K562 (cell line): ENCODE measurements around the gene KPRP. TPM values are rescaled to one million over a fixed set of nuclear protein-coding genes. Genes with fewer than 3 reads are reported as not detected.

ENCODE experiments used
- ATAC-seq: fragments of 200-7000 bp; cut with Tn5 transposase; 3 replicates; pipeline ENCODE4 v1.9.1; 2020; ENCODE audit warnings: moderate library complexity
- Bru-seq: library from RNA; stranded (reverse); fragments of 400-500 nt; gene quantifications from one replicate; lab custom pipeline; 2021; lab: Mats Ljungman, UMichigan
- BruChase-seq, 2 experiments: library from RNA; stranded (reverse); fragments of 400-500 nt; gene quantifications; one replicate each; lab custom pipeline; 2021; lab: Mats Ljungman, UMichigan
- BruUV-seq: library from RNA; stranded (reverse); fragments of 400-500 nt; replicated peaks from 2 replicates; lab custom pipeline; 2021; lab: Mats Ljungman, UMichigan
- CTCF ChIA-PET: fragments of 300-600 bp; formaldehyde crosslinking; extraction: SDS; loops from one replicate; lab custom pipeline; 2021; ENCODE audit warnings: low intra/inter-chr PET ratio; lab: Yijun Ruan, JAX
- POLR2A ChIA-PET: fragments of 300-600, 350-650 bp; sonication (Branson Sonifier 250); formaldehyde crosslinking; extraction: SDS; loops from one replicate; lab custom pipeline; 2021; ENCODE audit warnings: antibody characterized with exemption, inconsistent platforms; lab: Yijun Ruan, JAX
- DNase-seq, 4 experiments: peaks; one replicate each; pipeline versions ENCODE4 v3.0.0 to v3.0.0-alpha.2; 2011 to 2018; ENCODE audit warnings: low spot score in 3 of 4, mixed read lengths in 3 of 4; ENCODE audit errors: extremely low read depth in 1 of 4
- FAIRE-seq: peaks from 2 replicates; lab custom pipeline; 2011; peaks lifted over from hg19 to GRCh38; lab: Jason Lieb, UNC
- H2AFZ ChIP-seq: 2 replicates; pipeline ENCODE4 v1.6.0; 2011; ENCODE audit warnings: low read depth, low read length, control low read depth, inconsistent platforms
- H3K27ac ChIP-seq: fragments of 200-600 bp; 3 replicates; pipeline ENCODE4 v1.8.0; 2011; ENCODE audit warnings: low read depth, mild to moderate bottlenecking, control low read depth, inconsistent platforms, low read length, moderate library complexity, mixed read lengths; ENCODE audit errors: extremely low read depth
- H3K27me3 ChIP-seq, 2 experiments: fragments of 300-600 bp in 1 of 2; 2 replicates in 1 of 2; 3 replicates in 1 of 2; pipeline versions ENCODE4 v1.6.0 to v1.8.0; 2011; ENCODE audit warnings: inconsistent platforms in 2 of 2, low read length in 2 of 2, mild to moderate bottlenecking in 1 of 2, mixed read lengths in 1 of 2, moderate library complexity in 1 of 2; ENCODE audit not compliant: control insufficient read depth in 2 of 2, insufficient read depth in 2 of 2
- H3K36me3 ChIP-seq: fragments of 300-600 bp; 3 replicates; pipeline ENCODE4 v1.8.0; 2011; ENCODE audit warnings: mild to moderate bottlenecking, low read length, inconsistent platforms; ENCODE audit not compliant: control insufficient read depth, insufficient read depth
- H3K4me1 ChIP-seq, 2 experiments: fragments of 200-600 bp in 1 of 2; replicated peaks in 1 of 2; 2 replicates in 1 of 2; 3 replicates in 1 of 2; pipeline versions ENCODE4 v1.5.1 to v1.8.0; 2011; ENCODE audit warnings: inconsistent platforms in 2 of 2, low read length in 2 of 2, mild to moderate bottlenecking in 1 of 2, mixed read lengths in 1 of 2, moderate library complexity in 1 of 2; ENCODE audit not compliant: control insufficient read depth in 2 of 2, insufficient read depth in 2 of 2
- H3K4me2 ChIP-seq: 2 replicates; pipeline ENCODE4 v1.6.1; 2011; ENCODE audit warnings: low read length, control low read depth, inconsistent platforms, mixed read lengths; ENCODE audit not compliant: insufficient read depth
- H3K4me3 ChIP-seq: fragments of 200-600 bp; sonication (generic), shearing (Covaris generic); 2 replicates; pipeline ENCODE4 v1.5.1; 2016; ENCODE audit warnings: control low read depth, inconsistent platforms
- H3K79me2 ChIP-seq: fragments of 200-600 bp; 3 replicates; pipeline ENCODE4 v1.8.0; 2011; ENCODE audit warnings: low read length, inconsistent platforms; ENCODE audit not compliant: control insufficient read depth, insufficient read depth
- H3K9ac ChIP-seq, 2 experiments: 2 replicates each; pipeline versions ENCODE4 v1.6.0 to v1.6.1; 2011; ENCODE audit warnings: low read depth in 2 of 2, low read length in 2 of 2, control low read depth in 1 of 2, inconsistent platforms in 1 of 2, mild to moderate bottlenecking in 1 of 2, mixed read lengths in 1 of 2; ENCODE audit not compliant: insufficient read depth in 1 of 2
- H3K9me1 ChIP-seq: one replicate; pipeline ENCODE4 v1.6.0; 2011; ENCODE audit warnings: inconsistent platforms, mild to moderate bottlenecking, low read length, moderate library complexity; ENCODE audit not compliant: control insufficient read depth, insufficient read depth
- H3K9me3 ChIP-seq: replicated peaks from 2 replicates; pipeline ENCODE4 v1.5.1; 2011; ENCODE audit warnings: low read depth, low read length, inconsistent platforms; ENCODE audit not compliant: control insufficient read depth, insufficient read depth
- H4K20me1 ChIP-seq: replicated peaks from 2 replicates; pipeline ENCODE4 v1.6.1; 2011; ENCODE audit warnings: low read length, inconsistent platforms, mixed read lengths; ENCODE audit not compliant: control insufficient read depth, insufficient read depth
- BRD9 ChIP-seq: fragments of 450-650 bp; IDR thresholded peaks from 2 replicates; pipeline ENCODE4 v1.6.1; 2018; ENCODE audit warnings: low read depth; ENCODE audit not compliant: partially characterized antibody
- HNRNPL ChIP-seq: fragments of 200-400 bp; formaldehyde crosslinking; IDR thresholded peaks from 2 replicates; pipeline ENCODE4 v1.6.1; 2017; ENCODE audit warnings: low read depth, mild to moderate bottlenecking, low read length
- NR4A1 ChIP-seq, 2 experiments: fragments of 250-450 bp in 1 of 2; fragments of 450-650 bp in 1 of 2; sonication (Bioruptor Pico) in 1 of 2; IDR thresholded peaks; 2 replicates each; pipeline versions ENCODE4 v1.4.0 to v1.6.1; 2016 to 2020; ENCODE audit warnings: mild to moderate bottlenecking in 2 of 2, missing compliant biosample characterization in 1 of 2, missing genetic modification characterization in 1 of 2, moderate library complexity in 1 of 2
- TRIM24 ChIP-seq, 2 experiments: fragments of 450-650 bp; IDR thresholded peaks; 2 replicates each; pipeline ENCODE4 v1.6.1; 2016
- ZFPM2 ChIP-seq: fragments of 250-450 bp; sonication (Bioruptor Pico); IDR thresholded peaks from 2 replicates; pipeline ENCODE4 v1.5.1; 2022; ENCODE audit warnings: mild to moderate bottlenecking
- ZNF24 ChIP-seq: fragments of 450-650 bp; IDR thresholded peaks from 2 replicates; pipeline ENCODE4 v1.6.1; 2016
- ZNF449 ChIP-seq: fragments of 250-450 bp; sonication (Bioruptor Pico); IDR thresholded peaks from 2 replicates; pipeline ENCODE4 v1.8.0; 2022; ENCODE audit warnings: moderate library complexity, mild to moderate bottlenecking, inconsistent platforms
- WGBS: fragments of 100-300 bp; shearing (Covaris generic); methylation state at CpG from one replicate; pipeline ENCODE4 v1.1.6; 2016; ENCODE audit warnings: low coverage, mixed read lengths; ENCODE audit not compliant: insufficient coverage; ENCODE audit errors: missing lambda C conversion rate; 5-methylcytosine and 5-hydroxymethylcytosine counted together
- in situ Hi-C: fragments of 300-500 bp; cut with MboI; formaldehyde crosslinking; loops from 4 replicates; pipeline ENCODE4 v1.15.0; 2018; ENCODE audit warnings: inconsistent platforms, mixed read lengths
- intact Hi-C: fragments of 100-400 bp; cut with micrococcal nuclease; formaldehyde crosslinking; loops from 2 replicates; pipeline ENCODE4 v1.14.2; 2022
- long read RNA-seq, 3 experiments: library from polyadenylated mRNA in 2 of 3; library from RNA in 1 of 3; unstranded in 2 of 3; stranded (forward) in 1 of 3; transcript quantifications; one replicate each; pipeline ENCODE4 v2.0.0, GENCODE V29; 2019 to 2022
- polyA minus RNA-seq, 3 experiments: library from RNA; depleted of rRNA, polyadenylated mRNA; stranded (reverse); fragments of >200 nt; gene quantifications; 2 replicates each; pipeline ENCODE4 v1.2.3, GENCODE V29; 2011
- polyA plus RNA-seq, 8 experiments: library from polyadenylated mRNA; depleted of rRNA in 4 of 8; stranded (reverse) in 5 of 8; unstranded in 3 of 8; fragments of >200 nt; fragmentation: Nextera tagmentation in 2 of 8; fragmentation: Illumina TruSeq in 1 of 8; extraction: Ambion mirVana in 2 of 8; extraction: Trizol in 1 of 8; gene quantifications; 2 replicates each; pipeline versions ENCODE4 v1.2.1 to v1.2.3, GENCODE V29; 2011 to 2014; ENCODE audit warnings: inconsistent platforms in 1 of 8, missing spikeins in 1 of 8
- total RNA-seq, 7 experiments: library from RNA; depleted of rRNA in 6 of 7; stranded (reverse); fragments of >200 nt in 6 of 7; fragmentation: Illumina TruSeq in 2 of 7; extraction: Trizol in 2 of 7; gene quantifications; 2 replicates each; pipeline versions ENCODE4 v1.2.1 to v1.2.3, GENCODE V29; 2011 to 2021; ENCODE audit warnings: low replicate concordance in 1 of 7

The KPRP gene
- not detected in 2 replicates for total RNA-seq (2011; cell fraction: chromatin; rRNA removed; ENCODE audit: low replicate concordance)
- not detected in 2 replicates for total RNA-seq (2011; cell fraction: nucleolus; rRNA removed)
- not detected in 2 replicates for total RNA-seq (2011; cell fraction: nucleoplasm; rRNA removed)
- total RNA-seq (2014; rRNA removed), result not detected in 2 replicates
- not detected in 2 replicates for total RNA-seq (2014; rRNA removed; fragmentation: Illumina TruSeq; extraction: Trizol)
- not detected in 2 replicates for total RNA-seq (2015; rRNA removed; fragmentation: Illumina TruSeq; extraction: Trizol)
- total RNA-seq (2021), result not detected in 2 replicates
- polyA plus RNA-seq (2011; rRNA removed), result not detected in 2 replicates
- polyA plus RNA-seq (2011; cell fraction: cytosol; rRNA removed), result not detected in 2 replicates
- polyA plus RNA-seq (2011; cell fraction: nucleus; rRNA removed), result not detected in 2 replicates
- polyA plus RNA-seq (2012), result not detected in 2 replicates
- polyA plus RNA-seq (2014; fragmentation: Illumina TruSeq; extraction: Trizol), result not detected in 2 replicates
- polyA plus RNA-seq (2014; fragmentation: Nextera tagmentation; extraction: Ambion mirVana), result not detected
- not detected in 2 replicates for polyA plus RNA-seq (2014; rRNA removed)
- not detected in 2 replicates for polyA minus RNA-seq (2011; rRNA and poly(A)+ RNA removed)
- polyA minus RNA-seq (2011; cell fraction: cytosol; rRNA and poly(A)+ RNA removed), result not detected in 2 replicates
- not detected in 2 replicates for polyA minus RNA-seq (2011; cell fraction: nucleus; rRNA and poly(A)+ RNA removed)
- Bru-seq, nascent RNA, result not detected
- BruChase-seq, experiment 1, labeled RNA remaining after a 2-hour chase, result not detected
- not detected for BruChase-seq, experiment 2, labeled RNA remaining after a 6-hour chase
- long read RNA-seq, experiment 1, result 0 reads
- long read RNA-seq, experiment 2, result 0 reads
- long read RNA-seq, experiment 3, result 0 reads

DNA sequence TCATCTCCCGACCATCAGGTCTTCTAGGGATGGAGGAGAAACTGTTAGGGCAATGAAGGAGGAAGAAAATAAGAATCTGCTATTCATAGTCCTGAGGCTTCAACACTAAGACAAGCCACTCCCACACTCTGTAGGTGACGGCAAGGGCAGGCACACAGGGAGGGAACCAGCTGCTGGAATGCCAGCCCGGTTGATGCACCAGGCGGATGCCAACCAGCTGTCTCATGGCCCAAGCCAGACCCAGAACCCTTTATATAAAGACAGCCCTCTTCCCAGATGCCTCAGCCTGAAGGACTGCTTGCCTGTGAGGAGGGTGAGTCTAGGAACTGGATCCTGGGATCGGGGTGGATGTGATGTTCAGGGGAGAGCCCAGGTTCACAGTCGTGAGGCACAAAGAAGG, at the start of gene KPRP:
Gene KPRP (plus strand): TSS at position 279 of the 400 bp plus-strand sequence. CDS start 1,564 bp downstream, outside the sequence.
- no peaks in the 10 kb centered on the region for H3K36me3 ChIP-seq
- peaks cover 3% of the 10 kb centered on the region; the same call in 1 of the 2 replicates for H4K20me1 ChIP-seq
- TF ChIP-seq NR4A1 (CRISPR knock-in tag; IDR thresholded peaks at IDR 0.05), result no peak
- TF ChIP-seq NR4A1 (tag; IDR thresholded peaks at IDR 0.05), result no peak
- no peak for TF ChIP-seq HNRNPL
- no peak for TF ChIP-seq ZFPM2 (CRISPR knock-in tag)
- no peak for TF ChIP-seq ZNF449 (CRISPR knock-in tag)
- TF ChIP-seq TRIM24 (IDR thresholded peaks at IDR 0.05), result no peak
- no peak for TF ChIP-seq BRD9
- TF ChIP-seq ZNF24, result no peak
- no peak within 1 kb of the TSS for H3K27ac ChIP-seq
- no peaks in the 10 kb centered on the region for H3K9me3 ChIP-seq
- H3K9me1 ChIP-seq, result no peaks in the 10 kb centered on the region
- no peak for DNase-seq
- BruUV-seq, result no TSS peak
- intact Hi-C loops (no loop called here), in situ Hi-C loops (no loop called here)
- no peak within 1 kb of the TSS for H3K9ac ChIP-seq
- no peak within 1 kb of the TSS for H3K4me3 ChIP-seq
- FAIRE-seq, result no peak
- CTCF ChIA-PET, result no interaction called here
- ATAC-seq, result no peak
- peaks cover 0 to 19% of the 10 kb centered on the region in 2 experiments; a peak in 2 of 5 replicates for H3K27me3 ChIP-seq
- POLR2A ChIA-PET, result no interaction called here
- H2AFZ ChIP-seq, result no peak within 1 kb of the TSS
- whole genome bisulfite sequencing, result 0% methylated on average over 5 of the region's 6 CpGs
- no peak within 1 kb of the TSS for H3K4me2 ChIP-seq
- H3K4me1 ChIP-seq, result no peaks in the 10 kb centered on the region; a peak in 1 of 5 replicates
- H3K79me2 ChIP-seq, result no peaks in the 10 kb centered on the region
